Epidermal melanocyte (primary cell): ENCODE measurements around the gene TNFRSF4.

Experiments used
- DNase-seq: peaks from one replicate; pipeline ENCODE4 v3.0.0; 2011; ENCODE audit warnings: low spot score; ENCODE audit not compliant: insufficient read length

Gene TNFRSF4

DNA sequence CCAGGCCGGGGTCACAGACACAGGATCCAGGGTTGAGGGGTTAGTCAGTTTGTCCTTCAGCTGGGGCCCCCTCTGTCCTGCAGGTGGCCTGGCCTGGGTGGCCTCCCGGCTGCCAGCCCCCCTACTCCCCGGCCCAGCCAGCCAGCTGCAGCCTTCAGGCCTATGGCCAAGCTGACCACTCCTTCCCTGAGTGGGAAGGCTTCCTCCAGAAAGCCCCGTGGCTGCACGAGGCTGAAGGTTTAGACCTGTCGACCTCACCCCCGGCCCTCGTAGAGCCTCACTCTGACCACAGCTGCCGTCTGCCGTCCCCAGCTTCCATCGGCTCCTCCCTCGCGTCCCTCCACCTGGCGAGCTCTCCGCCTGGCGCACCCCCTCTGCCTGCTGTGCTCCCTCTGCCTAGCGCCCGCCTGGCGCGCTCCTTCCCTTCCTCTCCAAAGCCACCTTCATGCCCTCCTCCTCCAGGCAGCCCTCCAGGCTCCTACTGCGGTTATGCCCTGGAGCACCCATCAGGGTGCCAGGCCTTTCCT lies 30.7 kb downstream of the TNFRSF4 start:
- no peak for DNase-seq

DNA sequence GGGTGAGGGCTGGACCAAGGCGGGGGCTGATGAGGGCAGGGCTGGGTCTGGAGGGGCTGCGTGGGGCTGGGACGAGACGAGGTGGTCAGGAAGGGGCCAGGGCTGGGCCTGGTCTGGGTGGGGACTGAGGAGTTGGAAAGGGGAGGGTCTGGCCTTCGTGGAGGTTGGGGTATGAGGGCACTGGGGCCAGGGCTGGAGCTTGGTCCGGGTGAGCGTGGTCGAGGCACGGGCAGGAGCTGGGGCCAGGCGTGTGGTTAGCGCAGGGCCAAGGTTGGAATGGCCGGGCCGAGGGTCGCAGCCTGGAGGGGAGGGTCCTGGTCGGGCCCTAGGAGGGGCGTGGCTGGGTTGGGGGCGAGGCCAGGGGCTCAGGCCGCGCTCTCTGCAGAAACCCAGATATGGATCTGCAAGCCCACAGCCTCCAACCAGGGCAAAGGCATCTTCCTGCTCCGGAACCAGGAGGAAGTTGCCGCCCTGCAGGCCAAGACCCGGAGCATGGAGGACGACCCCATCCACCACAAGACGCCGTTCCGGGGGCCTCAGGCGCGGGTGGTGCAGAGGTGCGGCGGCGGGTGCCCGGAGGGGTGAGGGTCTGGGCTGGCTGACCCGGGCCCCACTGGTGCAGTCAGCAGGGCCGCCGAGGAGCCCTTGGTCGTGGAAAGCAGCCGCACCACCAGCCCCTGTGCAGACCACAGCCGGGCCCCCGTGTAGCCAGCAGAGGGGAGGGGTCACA lies 31.3 kb downstream of the TNFRSF4 start:
- no peak for DNase-seq

DNA sequence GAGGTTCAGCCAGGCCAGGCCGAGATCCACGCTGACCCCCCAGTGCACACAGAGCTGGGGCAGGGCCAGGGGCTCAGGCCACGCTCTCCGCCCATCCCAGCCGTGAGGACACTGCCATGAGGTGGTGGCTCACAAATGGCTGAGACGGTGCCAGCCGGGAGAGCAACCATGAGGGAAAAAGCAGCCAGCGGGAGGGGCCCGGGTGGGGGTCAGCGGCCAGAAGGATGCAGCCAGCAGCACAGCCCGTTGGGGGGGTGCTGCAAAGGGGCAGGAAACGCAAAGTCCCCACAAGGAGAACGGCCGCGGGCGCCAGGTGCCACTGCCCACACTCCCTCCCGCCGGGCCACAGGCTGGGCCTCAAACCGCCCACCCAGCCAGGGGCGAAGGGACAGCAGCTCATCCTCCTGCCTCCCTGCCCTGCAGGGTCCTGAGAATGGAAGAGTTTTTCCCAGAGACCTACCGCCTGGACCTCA lies 32.0 kb downstream of the TNFRSF4 start:
- no peak for DNase-seq

DNA sequence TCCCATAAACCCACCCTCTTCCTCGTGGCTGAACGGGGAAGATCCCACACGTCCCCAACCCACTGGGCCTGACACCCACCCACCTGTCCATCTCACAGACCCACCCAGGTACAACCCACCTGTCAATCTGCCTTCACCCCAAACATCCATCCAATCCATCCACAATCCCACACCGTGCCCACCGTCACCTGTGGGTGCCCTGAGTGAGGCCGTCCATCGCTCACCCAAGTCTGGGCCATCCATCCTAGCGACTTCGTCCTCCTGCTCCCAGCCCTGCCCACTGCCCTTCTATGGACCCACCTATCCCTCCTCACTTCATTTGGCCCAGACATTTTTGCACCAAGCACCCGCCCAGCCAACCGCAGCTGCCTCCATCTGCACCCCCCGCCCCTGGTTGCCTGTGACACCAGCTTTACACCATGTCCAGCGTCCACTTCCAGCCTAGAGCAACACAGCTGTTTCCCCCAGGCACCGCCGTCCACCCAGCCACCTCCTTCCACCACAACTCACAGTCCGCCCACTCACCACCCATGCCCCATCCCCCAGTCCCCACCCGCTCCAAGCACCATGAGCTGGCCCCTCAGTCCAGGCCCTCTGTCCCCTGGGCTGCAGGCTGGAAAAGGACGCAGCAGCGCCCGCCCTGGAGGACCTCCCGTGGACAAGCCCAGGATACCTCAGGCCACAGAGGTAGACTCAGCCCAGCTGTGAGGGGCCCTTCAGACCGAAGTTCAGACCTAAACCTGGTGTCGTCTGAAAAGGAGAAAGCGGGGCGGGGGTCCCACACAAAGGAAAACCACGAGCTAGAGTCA lies 32.6 kb downstream of the TNFRSF4 start:
- no peak for DNase-seq

DNA sequence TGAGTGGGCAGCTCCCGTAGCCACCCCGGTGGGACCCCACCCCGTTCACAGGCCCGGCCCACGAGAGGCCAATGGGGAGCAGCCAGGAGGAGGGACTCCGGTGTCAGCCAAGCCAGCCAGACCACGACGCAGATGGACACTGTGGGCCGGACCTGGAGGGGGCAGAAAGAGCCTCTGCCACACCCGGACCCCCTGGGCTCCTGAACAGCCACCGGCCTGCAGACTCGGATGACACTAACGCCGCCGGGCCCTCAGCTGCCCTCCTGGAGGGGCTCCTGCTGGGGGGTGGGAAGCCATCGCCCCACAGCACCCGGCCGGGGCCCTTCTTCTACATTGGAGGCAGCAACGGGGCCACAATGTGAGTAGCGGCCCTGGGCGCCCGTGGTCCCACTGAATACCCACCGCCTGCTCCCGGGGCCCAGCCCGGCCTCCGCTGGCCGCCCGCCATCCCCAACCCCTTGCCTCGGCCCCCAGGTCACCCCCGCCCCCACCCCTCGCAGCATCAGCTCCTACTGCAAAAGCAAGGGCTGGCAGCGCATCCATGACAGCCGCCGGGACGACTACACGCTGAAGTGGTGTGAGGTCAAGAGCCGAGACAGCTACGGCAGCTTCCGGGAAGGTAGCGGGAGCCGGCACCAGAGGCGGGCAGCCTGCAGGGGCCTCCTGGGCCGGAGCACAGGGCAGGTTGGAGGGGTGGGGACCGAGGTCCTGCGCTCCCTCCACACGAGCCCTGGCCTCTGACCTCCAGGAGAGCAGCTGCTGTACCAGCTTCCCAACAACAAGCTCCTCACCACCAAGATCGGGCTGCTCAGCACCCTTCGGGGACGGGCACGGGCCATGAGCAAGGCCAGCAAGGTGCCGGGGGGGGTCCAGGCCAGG lies 33.7 kb downstream of the TNFRSF4 start:
- DNase-seq = no peak

DNA sequence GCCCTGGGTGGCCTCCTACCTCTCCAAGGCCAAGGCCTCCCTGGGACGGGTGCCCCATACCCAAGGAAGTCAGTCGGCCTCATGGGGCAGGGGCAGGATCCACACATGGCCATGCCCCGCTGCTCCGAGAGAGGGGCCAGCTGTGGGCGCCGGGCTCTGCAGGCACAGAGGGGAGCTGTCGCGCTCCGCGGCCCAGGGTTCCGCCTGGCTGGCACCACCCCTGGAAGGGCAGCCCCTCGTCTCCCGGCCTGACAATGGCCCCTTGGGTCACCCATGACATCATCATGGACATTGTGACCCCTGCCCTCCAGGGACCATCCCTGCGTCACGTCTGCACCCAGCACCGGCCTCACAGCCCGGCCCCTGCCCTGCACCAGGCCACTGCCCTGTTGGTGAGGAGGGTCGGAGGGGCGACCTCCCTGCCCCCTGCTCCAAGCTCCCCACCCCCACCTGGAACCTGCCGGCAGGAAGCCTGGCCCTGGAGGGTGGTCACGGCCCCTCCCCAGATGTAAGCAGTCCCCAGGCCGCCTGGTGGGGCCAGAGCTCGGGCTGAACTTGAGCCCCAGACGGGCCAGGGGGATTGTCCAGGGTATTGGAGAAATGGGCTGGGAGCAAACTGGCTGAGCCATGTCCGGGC lies 34.5 kb downstream of the TNFRSF4 start:
- DNase-seq = no peak

DNA sequence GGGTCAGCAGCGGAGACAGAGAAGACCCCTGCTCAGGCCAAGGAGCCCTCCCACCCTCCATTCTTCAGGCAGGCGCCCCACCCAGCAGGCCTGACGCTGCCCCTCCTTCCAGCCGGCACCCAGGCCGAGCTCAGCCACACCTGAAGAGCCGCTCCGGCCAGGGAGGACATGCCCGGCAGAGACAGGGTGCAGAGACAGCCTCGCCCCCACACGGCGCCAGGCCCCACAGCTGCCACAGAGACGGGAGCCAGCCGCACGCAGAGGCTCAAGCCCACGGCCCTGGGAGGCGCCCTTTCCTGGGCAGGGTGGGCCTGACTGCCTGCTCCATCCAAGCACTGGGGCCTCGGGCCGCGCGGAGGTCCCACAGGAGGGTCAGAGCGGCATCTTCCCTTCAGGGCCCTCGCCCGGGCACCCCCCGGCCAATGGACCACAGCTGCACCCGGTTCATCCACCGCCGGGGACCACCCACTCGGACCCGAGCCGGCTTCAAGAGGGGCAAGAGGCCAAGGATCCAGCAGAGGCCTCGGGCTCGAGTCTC lies 35.1 kb downstream of the TNFRSF4 start:
- DNase-seq = no peak

DNA sequence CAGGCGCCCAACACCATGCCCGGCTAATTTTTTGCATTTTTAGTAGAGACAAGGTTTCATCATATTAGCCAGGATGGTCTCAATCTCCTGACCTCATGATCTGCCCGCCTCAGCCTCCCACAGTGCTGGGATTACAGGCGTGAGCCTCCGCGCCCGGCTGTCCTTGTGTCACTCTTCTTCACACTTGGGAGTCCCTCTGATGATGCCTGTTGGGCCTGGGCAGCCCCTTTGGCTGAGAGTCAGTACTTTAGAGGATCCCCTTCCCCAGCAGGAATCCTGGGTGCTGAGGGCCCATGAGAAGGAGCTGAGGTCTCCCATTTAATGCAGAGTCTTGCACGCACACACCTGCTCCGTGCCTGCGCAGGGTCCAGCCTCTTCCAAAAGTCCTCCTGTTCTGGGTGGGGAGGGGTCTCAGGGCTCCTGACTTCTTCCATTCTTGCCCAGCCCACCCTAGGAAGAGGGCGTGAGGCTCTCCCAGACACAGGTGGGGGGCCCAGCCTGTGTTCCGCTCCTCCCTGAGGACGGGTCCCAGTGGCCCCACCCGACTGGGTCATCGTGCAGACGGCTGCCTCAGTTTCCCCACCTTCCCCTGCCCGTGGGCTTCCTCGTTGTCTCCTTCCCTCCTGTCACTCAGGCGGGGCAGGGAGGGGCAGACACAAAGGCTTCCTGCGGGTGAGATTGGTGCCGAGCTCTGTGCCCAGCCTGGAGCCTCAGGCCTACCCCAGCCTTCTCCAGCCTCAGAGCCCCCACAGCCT lies 36.3 kb downstream of the TNFRSF4 start:
- peak; percentile 11 for DNase-seq

DNA sequence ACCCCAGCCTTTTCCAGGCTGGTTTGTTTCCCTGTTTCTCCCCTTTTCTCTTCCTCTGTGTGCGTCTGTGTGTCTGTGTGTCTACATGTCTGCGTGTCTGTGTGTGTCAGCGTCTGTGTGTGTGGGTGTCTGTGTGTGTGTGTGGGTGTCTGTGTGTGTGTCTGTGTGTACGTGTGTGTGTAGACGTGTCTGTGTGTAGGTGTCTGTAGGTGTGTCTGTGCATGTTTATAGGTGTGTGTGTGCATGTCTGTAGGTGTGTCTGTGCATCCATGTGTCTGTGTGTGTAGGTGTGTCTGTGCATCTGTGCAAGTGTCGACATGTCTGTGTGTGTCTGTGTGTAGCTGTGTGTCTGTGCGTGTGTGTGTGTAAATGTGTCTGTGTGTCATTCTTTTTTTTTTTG lies 37.0 kb downstream of the TNFRSF4 start:
- peak; percentile 7 for DNase-seq

DNA sequence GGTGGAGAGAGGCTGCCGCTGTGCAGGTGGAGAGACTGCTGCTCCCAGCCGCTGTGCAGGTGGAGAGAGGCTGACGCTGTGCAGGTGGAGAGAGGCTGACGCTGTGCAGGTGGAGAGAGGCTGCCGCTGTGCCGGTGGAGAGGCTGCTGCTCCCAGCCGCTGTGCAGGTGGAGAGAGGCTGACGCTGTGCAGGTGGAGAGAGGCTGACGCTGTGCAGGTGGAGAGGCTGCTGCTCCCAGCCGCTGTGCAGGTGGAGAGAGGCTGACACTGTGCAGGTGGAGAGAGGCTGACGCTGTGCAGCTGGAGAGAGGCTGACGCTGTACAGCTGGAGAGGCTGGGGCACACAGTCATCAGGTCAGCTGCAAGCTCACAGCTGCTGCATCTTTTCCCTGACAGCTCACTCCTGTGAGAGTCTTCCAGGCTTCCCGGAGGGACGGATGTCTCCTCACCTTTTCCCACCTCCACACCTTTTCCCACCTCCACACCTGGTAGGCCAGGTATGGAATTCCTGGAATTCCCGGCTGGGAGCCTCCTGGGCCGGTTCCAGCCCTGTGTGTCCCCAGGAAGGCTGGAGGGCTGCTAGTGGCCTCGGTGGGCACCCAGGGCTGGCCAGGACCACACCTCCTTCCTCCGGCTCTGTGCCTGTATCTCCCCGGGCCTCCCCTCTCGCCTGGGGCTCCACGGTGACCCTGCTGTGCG lies 37.7 kb downstream of the TNFRSF4 start:
- peak; percentile 5 for DNase-seq

DNA sequence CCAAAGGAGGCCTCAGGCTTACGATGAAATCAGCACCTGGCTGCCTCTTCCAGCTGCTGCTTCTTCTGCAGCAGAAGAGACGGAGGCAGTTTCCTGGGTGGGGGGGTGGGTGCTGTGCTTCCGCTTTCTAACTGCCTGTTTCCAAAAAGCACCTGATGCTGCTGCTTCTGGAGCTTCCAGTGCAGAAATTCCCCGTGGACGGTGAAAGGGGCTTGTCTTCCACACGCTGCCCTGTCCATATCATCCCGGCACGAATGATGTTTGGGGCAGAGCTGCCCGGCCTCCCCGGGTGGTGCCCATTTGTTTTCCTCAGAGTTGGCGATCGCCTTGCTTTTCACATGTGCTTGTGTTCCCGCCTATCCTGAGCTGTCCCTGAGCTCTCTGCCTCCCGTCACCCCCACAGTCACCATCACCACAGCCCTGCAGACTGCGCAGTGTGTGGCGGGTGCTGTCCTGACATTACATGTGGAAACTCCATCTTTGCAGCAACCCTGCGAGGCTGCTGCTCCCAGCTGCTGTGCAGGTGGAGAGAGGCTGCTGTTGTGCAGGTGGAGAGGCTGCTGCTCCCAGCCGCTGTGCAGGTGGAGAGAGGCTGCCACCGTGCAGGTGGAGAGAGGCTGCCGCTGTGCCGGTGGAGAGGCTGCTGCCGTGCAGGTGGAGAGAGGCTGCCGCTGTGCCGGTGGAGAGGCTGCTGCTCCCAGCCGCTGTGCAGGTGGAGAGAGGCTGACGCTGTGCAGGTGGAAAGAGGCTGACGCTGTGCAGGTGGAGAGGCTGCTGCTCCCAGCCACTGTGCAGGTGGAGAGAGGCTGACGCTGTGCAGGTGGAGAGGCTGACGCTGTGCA lies 38.5 kb downstream of the TNFRSF4 start:
- DNase-seq = peak; percentile 4

DNA sequence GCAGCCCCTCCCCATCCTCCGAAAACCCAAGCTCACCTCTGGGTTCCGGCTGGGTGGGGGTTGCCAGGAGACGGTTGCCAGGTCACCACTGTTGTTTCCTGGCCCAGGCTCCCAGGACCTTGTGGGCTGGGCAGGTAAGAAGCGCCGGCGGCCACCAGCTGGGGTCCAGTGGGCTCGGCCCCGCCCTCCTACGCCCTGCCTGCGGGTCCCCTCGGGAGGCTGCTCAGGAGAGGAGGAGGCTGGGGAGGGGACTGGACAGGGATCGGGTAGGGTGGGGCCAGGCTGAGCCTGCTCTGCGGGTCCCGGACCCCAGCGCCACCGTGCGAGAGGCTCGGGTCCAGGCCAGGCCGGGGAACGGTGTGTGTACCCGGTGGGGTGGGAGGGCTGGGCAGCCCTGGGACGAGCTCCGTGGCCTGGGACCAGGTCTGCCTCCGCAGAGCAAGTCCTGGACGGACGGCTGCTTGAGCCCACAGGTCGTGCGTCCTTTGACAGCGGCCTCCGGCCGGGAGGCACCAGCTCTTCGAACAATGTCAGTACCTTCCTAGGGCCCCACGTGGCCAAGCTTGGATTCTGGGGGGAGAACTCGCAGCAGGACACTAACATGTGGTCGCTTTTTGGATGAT lies 40.0 kb downstream of the TNFRSF4 start, which contains the start of gene TTLL10:
Gene TTLL10, plus strand, starts transcription at position 88 of the 623 bp plus-strand sequence. CDS start 5,336 bp downstream, outside the sequence.
- DNase-seq = peak; percentile 11

DNA sequence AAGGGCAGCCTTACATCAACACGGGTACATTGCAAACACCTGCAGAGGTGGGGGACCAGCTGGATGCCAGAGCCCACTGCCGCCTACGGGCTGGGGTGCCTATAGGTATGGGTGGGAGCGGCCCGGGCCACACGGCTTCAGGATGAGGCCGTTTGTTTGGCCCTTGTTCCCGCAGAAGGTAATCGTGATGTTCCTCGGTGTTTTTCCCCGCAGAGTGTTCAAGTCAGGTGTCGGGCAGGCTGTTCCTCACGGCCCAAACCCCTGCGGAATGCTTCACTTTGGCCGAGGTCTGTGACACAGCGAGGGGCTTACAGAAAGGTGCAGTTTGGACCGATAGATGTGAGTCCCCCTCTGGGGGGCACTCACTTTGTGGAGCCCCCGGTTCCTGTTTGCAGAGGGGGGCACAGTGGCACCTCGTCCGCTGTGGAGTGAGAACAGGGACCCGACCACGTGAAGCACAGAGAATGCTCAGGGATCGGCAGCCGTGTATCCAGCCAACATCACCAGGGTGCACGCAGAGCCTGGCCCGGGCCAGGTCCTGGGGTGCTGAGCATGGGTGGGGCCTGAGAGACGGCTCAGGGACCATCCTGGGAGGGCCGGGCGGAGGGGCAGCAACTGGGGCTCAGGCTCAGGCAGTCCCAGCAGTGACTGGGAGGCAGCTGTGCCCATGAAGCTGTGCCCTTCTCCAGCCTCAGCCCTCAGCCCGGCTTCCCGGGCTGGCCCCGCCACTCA lies 40.7 kb downstream of the TNFRSF4 start:
- DNase-seq = peak; percentile 13

DNA sequence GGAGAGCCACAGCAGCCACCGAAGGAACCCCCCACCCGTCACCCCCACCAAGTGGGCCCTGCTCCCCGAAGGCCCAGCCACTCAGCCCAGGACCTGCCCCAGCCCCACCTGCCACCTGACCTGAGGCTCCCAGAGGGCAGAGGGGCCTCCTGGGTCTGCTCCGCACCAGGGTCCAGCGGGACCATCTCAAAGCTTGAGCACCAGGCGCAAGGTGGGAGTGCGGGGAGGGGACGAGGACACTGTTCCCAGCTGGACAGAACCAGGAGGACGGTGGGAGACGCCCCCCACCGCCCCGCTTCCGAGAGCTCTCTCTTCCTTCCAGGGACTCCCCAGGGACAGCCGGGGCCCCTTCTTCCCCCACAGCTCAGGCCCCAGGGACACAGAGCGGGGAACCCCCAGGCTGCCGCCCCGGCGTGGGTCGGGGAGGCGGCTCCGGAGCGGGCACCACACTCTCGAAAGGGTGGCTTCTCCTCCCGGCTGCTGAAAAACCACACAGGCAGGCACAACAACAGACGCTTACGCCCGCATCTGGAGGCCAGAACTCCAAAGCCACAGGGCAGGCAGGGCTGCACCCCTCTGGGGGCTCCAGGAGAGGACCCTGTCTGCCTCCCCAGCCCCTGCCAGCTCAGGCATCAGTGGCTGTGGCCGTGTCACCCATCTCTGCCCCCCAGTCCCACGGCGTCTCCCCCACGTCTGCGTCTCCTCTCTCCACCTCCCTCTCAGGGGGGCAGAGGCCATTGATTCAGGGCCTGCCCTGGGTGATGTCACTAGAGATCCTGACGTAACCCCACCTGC lies 42.2 kb downstream of the TNFRSF4 start:
- DNase-seq = peak; percentile 14

DNA sequence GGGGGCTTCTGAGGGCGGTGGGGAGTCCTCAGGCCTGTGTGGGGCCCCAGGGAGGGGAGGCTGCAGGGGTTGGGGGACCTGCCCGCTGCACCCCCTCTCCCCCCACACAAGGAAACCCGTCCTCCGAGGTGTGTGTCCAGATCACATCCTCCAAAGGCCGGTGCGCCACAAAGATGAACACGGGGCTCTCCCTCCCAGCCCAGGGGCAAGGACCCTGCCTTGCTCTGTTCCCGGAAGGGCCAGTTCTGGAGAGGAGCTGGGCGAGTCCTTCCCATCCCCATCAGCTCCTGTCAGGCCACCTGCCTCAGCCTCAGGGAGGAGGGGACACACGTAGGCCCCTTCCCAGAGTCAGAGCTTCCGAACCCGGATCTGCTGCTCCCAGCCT lies 42.8 kb downstream of the TNFRSF4 start:
- DNase-seq = peak; percentile 2
